ENCODE data around the gene CNKSR3.

The CNKSR3 gene

DNA sequence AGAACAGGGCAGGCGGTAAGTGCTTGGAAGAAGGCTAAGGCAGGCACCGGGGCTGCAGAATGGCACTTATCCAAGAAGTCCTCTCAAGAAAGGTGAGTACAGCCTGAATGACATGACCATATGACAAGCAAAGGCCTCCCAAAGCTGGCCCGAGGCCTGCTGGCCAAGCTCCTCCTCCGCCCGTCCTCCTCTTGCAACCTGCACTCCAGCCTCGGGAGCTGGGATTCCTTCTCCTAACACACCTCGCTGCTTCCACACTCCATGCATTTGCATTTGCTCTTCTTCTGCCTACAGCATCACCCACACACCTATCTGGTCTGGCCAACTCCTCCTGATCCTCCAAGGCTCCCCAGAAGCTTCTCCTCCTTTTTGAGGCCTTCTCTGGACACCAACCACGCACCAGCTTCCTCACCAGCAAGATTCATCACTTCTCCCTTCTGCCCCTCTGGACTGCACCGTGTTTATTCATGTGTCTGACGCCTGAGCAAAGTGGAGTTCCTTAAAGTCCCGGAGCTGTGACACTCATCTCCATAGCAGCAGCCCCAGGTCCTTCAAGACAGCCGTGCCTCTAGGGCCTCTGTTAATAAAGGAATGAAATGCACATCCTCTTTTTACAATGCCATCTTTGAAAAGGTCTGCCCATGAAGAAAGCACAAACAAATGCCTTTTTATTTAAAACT, 32.3 kb downstream of the CNKSR3 start:
- no peak for ATAC-seq

DNA sequence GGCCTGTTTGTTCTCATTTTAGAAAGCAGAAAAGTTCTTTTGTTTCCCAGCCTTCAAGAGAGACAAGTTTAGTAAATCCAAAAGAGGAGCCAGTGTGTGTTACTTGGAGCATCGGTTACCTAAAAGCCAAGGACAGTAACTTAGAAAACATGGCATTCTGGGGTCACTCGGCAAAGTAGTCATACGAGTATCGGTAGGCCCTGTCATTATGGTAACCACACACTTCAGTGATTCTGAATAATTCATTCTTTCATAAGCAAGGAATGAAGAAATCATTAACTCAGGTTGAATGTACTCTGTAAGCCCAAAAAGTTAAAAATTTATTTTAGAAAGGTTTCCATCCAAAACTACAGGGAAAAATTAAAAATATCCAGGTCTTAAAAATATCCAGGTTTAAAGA, 34.0 kb downstream of the CNKSR3 start:
- no peak for ATAC-seq

DNA sequence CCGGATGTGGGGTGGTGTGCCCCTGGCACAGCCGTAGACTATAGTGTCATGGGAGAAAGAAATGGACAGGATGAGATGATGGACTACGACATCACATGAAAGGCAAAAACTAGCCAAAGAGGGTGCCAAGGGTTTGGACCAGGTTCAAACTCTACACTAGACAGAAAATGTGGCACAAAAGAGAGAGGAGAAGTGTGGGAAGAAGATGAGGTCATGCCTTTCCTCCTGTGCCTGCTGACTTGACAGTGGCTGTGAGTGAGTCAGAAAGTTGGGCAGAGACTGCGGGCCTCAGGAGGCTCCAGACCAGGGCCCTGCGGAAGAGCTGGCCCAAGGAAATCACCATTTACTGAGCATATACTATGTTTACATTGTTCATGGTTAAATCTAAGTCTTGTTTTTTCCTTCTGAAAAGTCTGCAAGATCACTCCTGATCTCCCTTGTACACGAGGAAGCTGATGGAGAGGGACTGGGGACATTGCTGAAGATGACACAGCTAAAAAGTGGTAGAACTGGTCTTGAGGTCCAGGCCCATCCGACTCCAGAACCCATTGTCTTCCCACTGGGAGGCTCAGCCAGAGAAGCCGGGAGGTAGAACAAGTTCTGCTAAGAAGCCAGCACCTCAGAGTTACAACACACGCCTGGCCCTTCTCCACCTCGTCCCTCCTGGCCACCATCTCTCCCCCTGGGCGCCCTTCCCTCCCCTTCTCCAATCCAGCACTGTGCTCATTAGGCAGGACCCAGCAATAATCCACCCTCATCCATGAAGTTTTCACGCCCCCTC, 35.6 kb downstream of the CNKSR3 start:
- no peak for ATAC-seq

GRCh38 chr6:154473324-154473723, 37.2 kb downstream of the CNKSR3 start:
- no peak for ATAC-seq

- ATAC-seq: no peak
These were observed 38.7 kb downstream of the CNKSR3 start for GRCh38 chr6:154471609-154472362.

DNA sequence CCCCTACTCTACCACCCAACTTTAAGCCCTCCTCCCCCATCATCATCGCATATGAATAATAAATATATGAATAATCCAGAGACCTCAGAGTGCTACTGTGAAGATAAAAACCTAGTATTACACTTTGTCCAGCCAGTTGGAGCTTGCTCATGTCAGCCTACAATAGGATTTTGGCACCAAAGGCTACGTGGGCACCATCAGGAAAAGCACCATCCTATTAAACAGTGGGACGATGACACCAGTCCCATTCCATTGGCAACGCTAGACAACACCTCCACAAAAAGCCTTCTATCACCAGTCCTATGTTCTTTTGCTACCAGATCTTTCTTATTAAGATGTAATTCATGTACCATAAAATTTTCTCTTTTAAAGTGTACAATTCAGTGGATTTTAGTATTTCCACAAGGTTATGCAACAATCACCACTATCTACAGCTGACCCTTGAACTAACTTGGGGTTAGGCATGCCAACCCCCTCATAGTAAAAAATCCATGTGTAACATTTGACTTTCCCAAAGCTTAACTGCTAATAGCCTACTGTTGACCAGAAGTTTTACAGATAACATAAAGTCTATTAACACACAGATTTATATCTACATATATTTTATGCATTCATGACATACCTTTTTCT, 41.1 kb downstream of the CNKSR3 start:
- ATAC-seq: no peak

DNA sequence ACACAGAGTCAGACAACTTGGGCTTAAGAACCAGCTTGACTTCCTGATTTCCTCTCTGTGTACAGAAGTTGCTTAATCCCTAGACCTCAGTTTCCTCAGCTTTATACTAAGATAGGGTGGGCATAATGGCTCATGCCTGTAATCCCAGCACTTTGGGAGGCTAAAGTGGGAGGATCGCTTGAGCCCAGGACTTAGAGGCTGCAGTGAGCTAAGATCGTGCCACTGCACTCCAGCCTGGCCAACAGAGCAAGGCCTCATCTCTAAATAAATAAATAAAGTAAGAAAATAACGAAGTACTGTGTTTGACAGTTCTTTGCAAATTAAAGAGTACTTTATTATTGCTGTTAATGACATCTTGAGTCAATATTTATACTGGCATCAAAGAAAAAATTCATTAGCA, 41.7 kb downstream of the CNKSR3 start:
- ATAC-seq: no peak

DNA sequence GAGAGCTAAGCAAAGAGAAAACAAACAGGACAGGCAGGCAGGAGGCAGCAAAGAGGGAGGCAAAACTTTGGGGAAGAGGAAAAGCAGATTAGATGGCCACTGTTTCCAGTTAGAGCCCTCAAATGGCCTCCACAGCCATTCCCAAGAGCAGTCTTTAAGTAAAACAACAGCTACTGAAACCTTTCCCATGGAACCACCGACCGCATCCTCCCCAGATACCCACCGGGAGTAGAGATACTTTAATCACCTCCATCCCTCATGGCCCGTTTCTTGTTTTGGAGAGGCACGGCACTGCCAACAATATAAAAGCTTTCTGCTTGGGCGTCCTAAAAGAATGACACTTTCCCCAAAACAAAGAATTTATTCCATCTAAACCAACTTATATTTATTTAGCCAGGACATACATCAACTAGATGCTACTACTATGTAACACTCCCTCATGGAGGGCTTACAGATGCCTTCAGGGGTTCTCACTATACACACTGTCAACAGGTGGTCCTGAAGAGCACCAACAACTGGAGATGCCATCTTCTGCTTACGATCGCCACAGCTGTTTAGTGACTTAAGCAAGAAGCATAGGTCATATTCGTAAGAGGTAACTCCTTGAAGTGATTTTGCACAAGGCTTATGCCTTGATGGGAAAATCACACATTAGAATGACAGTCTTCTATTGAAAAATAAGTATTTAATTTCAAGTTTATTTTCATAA, 43.4 kb downstream of the CNKSR3 start:
- ATAC-seq: no peak

DNA sequence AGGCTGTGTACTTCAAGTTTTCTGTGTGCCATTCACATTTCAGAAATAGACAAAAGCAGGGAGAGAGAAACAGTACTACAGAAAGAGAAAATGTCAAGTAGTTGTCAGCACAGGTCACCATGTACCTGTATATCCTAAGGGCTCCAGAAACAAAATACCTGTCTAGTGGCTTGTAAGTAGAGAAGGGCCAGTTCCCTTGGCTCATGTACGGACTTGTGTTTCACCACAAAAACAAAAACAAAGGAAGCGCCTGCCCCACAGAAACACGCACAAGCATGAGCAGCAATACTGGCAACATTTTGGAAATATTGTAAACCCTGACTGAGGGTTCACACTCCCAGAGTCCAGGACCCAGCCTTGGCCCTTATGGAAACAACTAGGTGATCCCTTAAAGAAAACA, 44.3 kb downstream of the CNKSR3 start:
- no peak for ATAC-seq

DNA sequence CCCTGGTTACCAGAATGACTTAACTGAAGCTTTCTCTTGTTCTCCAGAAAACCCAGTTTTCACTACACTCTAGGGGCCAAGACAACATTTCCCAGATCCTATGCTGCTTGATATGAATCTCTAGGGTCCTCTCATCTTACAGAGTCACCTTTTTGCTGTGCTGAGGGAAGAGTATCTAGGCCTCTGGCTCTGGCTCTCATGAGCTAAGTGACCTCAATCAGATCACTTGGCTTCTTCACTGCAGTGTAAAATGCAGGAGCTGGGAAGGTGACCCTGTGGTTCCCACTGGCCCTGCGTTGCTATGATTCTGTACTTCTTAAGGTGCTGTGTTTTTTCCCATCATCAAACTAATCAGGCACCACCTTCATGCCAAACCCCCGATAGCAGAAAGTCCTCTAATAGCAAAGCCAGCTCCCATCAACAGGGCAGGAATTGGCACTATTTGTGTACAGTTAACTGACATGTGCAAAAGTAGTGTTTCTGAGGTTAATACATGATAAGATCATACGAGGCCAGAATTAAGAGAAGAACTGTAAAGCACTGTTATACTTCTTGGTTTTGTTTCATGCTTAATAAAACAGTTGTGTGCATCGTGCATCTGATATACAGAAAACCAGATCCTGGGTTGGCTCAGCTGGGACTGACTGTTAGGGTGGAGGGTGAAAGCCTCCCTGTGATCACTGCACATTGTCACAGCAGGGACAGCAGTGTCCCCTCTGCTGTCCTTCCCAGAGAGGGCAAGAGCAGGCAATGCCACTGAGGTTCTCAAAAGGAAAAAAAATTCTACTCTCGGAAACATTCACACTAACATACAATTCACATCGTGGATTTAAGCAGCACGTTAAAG, 46.7 kb downstream of the CNKSR3 start:
- no peak for ATAC-seq

GRCh38 chr6:154462425-154462824, 48.1 kb downstream of the CNKSR3 start:
- ATAC-seq: no peak

DNA sequence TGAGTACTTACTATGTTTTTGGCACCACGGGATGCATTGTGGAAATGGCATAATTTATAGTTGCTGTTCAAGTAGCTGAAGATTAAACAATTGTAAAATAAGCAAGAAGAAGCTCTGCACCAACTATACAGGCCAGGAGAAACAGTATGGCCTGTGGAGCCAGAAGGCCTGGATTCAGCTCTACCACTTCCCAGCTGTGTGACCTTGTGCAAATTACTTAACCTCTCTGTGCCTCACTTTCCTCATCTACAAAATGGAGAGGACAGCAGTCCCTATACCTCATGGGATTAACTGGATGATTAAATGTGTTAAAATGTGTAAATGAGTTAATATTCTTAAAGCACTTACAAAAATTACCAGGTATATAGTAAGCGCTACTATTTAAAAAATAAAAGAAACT, 49.1 kb downstream of the CNKSR3 start:
- no peak for ATAC-seq

DNA sequence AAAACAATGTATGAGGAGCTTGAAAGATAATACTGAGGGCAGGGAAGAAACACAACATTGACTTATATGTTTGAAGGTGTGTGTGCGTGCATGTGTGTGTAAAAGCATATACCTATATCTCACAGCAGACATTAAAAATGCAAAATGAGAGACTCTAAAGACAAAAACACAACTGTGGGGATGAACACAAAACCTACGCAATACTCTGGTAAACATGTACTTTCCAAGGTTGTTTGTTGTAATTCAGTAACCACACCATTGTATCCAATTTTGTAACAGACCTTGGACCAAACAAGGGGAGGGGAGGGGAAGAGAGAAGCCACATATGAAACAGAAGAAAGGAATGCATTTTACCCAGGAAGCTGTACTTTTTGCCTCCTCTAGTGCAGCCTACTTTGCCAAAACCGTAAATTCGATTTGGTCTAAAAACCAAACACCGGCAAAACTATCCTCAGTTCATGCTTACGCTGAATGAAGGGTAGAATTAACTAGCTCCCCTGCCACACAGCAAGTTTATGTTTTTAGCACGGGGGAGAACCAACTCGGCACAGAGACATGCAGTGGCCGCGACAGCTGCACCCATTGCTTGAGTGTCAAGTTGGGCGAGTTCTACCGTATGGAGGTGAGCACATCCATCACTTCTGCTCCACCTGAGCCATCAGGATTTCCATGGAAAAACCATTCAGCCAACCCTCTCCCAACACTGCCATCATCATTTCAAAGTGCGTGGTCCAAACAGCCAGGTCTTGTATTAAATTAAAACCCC, 50.0 kb downstream of the CNKSR3 start:
- no peak for ATAC-seq

DNA sequence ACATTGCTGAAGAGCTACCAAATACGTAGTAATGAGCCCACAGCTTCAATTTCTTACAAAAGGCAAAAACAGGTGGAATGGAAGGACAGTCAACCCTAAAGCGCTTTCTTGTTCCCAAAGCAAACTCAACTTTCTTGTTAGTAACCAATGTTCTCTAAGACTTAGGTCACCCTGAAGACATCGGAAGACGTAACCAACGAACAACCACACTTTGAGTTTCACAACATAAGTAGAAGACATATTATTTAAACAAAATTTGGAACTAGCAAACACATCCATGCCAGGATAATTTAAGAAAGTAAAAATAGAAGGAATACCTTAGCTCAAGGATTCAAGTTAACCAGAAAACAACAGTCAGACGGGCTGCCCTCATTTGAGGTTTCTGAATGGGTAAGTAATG, 51.0 kb downstream of the CNKSR3 start:
- no peak for ATAC-seq

- ATAC-seq: no peak
These were observed 51.7 kb downstream of the CNKSR3 start for GRCh38 chr6:154458565-154459470.

GRCh38 chr6:154457881-154458284, 52.6 kb downstream of the CNKSR3 start:
- no peak for ATAC-seq

DNA sequence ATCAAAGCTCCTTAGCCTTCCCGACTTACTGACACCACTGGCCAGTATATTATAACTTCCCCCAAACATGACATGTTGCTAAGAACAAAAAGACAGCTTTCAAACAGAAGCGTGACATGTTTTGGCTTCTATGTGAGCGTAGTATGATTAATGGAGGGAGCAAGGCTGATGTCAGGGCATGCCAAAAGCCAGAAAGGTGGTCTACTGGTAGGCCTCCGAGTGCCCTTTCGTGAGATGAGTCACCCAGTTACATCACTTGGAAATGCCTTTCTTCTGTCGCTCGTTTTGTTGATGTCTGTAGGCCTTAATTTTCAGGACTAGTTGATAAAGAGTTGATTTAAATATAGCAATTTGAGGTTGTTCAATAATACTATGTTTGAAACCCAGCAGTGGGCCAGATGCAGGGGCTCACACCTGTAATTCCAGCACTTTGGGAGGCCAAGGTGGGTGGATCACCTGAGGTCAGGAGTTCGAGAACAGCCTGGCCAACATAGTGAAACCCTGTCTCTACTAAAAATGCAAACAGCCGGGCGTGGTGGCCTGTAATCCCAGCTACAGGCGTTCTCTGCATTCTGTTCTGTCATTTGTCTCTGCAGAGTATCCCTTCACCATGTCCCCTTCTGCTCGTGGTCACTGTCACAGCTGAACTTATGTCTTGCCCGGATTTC, 53.3 kb downstream of the CNKSR3 start:
- ATAC-seq: no peak

- no peak for ATAC-seq
These were observed 57.2 kb downstream of the CNKSR3 start for GRCh38 chr6:154453329-154453728.

DNA sequence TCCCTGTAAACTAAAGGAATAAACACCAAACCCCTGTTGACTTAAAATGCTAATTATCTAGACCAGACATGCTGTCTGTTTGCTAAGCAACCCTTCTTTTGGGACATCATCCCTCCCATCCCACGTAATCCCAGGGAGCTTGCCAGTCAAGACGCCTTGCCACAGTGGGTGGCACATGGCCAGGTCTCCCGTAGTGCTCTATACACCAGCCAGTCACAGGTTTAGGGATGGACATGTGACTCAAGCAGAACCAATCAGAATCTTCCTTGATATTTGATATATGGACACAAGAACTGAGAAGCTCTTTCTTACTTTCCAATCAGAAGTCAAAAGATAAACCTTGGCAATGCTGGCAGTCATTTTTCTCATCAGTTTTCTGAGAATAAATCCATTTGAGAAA, 60.0 kb downstream of the CNKSR3 start:
- no peak for ATAC-seq
